ENCODE measurements around the gene ZDHHC5.

Gene ZDHHC5

GRCh38 chr11:57663975-57664374 is 3.9 kb upstream of the ZDHHC5 start:
- DNase-seq (ENCODE audit: low read depth) = no peak
- TF ChIP-seq MYC (IDR thresholded peaks at IDR 0.05; ENCODE audit: low read depth, low read length) = no peak
- TF ChIP-seq MAX (IDR thresholded peaks at IDR 0.05; ENCODE audit: low read depth, low read length) = no peak
- no peak for TF ChIP-seq CTCF (IDR thresholded peaks at IDR 0.05; ENCODE audit: low read depth, low read length)
- no peak for TF ChIP-seq POLR2A (IDR thresholded peaks at IDR 0.05; ENCODE audit: extremely low read depth, insufficient read length)
- H3K4me3 ChIP-seq (ENCODE audit: low read depth, low read length) = no peak overlapping the region

- H3K4me3 ChIP-seq (ENCODE audit: low read depth, low read length) = peak overlapping the region; percentile 65
- peak; percentile 99 for DNase-seq (ENCODE audit: low read depth)
- 0 out of 2 replicates have a peak, but pooled peaks have one; percentile 13 for TF ChIP-seq MAX (IDR thresholded peaks at IDR 0.05; ENCODE audit: low read depth, low read length)
- TF ChIP-seq POLR2A (IDR thresholded peaks at IDR 0.05; ENCODE audit: extremely low read depth, insufficient read length) = peak; percentile 39
- TF ChIP-seq CTCF (IDR thresholded peaks at IDR 0.05; ENCODE audit: low read depth, low read length) = no peak
- peak; percentile 70 for TF ChIP-seq MYC (IDR thresholded peaks at IDR 0.05; ENCODE audit: low read depth, low read length)
Observed at GRCh38 chr11:57667117-57667735, 688 bp upstream of the ZDHHC5 start.

- TF ChIP-seq POLR2A (IDR thresholded peaks at IDR 0.05; ENCODE audit: extremely low read depth, insufficient read length) (no peak), CTCF (IDR thresholded peaks at IDR 0.05; ENCODE audit: low read depth, low read length) (no peak), MAX (IDR thresholded peaks at IDR 0.05; ENCODE audit: low read depth, low read length) (no peak; the same call in 1 of the 2 replicates), MYC (IDR thresholded peaks at IDR 0.05; ENCODE audit: low read depth, low read length) (no peak; the same call in 1 of the 2 replicates)
- peak; percentile 56 for DNase-seq (ENCODE audit: low read depth)
- H3K4me3 ChIP-seq (ENCODE audit: low read depth, low read length) = peak overlapping the region; percentile 90
Observed at GRCh38 chr11:57668434-57668782, 494 bp downstream of the ZDHHC5 start.

GRCh38 chr11:57674251-57674650 is 6.3 kb downstream of the ZDHHC5 start:
- TF ChIP-seq MAX (IDR thresholded peaks at IDR 0.05; ENCODE audit: low read depth, low read length) = no peak
- TF ChIP-seq MYC (IDR thresholded peaks at IDR 0.05; ENCODE audit: low read depth, low read length) = no peak
- TF ChIP-seq POLR2A (IDR thresholded peaks at IDR 0.05; ENCODE audit: extremely low read depth, insufficient read length) = no peak
- TF ChIP-seq CTCF (IDR thresholded peaks at IDR 0.05; ENCODE audit: low read depth, low read length) = no peak
- DNase-seq (ENCODE audit: low read depth) = no peak
- no peak overlapping the region for H3K4me3 ChIP-seq (ENCODE audit: low read depth, low read length)

- DNase-seq (ENCODE audit: low read depth) = no peak
- TF ChIP-seq MYC (IDR thresholded peaks at IDR 0.05; ENCODE audit: low read depth, low read length) (no peak), MAX (IDR thresholded peaks at IDR 0.05; ENCODE audit: low read depth, low read length) (no peak), CTCF (IDR thresholded peaks at IDR 0.05; ENCODE audit: low read depth, low read length) (no peak), POLR2A (IDR thresholded peaks at IDR 0.05; ENCODE audit: extremely low read depth, insufficient read length) (no peak)
- peak overlapping the region; percentile 4 for H3K4me3 ChIP-seq (ENCODE audit: low read depth, low read length)
Observed at GRCh38 chr11:57675176-57675941, 7.4 kb downstream of the ZDHHC5 start.
